ENCODE data around the gene ANKRD35. TPM values are rescaled to one million over a fixed set of nuclear protein-coding genes. Genes with fewer than 3 reads are reported as not detected.
A peak's percentile ranks its signal among the peaks of the same experiment; 100 is the strongest.

The ANKRD35 gene
- polyA plus RNA-seq, 3 donors, result 0.40 to 1.5 (median 1.3) TPM

GRCh38 chr1:145855426-145855948 is 30.2 kb downstream of the ANKRD35 start:
- WGBS (ENCODE audit: insufficient coverage), result 97% methylated on average over 5 of the region's 7 CpGs

More at GRCh38 chr1:145855426-145855948, 30.2 kb downstream of the ANKRD35 start:
- Mint-ChIP-seq H3K4me1 (peaks cover 14% of the 10 kb centered on the region), H3K9me3 (peaks cover 0 to 1% (median 0%) of the 10 kb centered on the region in 7 donors), H3K36me3 (peaks cover 54 to 64% of the 10 kb centered on the region in 2 donors), H3K27me3 (ENCODE audit: low read depth in 3 of 3) (no peaks in the 10 kb centered on the region), H3K4me3 (no peak overlapping the region), H3K27ac (peak overlapping the region in 1 of 7 donors; percentile 0)
- Histone ChIP-seq H3K4me2 (replicated peaks; ENCODE audit: extremely low read depth, low read length, poor library complexity, severe bottlenecking) (no peak overlapping the region), H3K4me1 (ENCODE audit: control insufficient read depth in 1 of 2, insufficient read depth in 2 of 2, low read length in 2 of 2) (peaks cover 13 to 18% of the 10 kb centered on the region in 2 donors), H4K20me1 (ENCODE audit: insufficient read depth, low read length) (no peaks in the 10 kb centered on the region), H3K9ac (ENCODE audit: insufficient read depth, low read length, poor library complexity, severe bottlenecking) (no peak overlapping the region), H3K4me3 (replicated peaks in 1 of 3; ENCODE audit: low read depth in 2 of 3, low read length in 3 of 3) (no peak overlapping the region), H2AFZ (ENCODE audit: insufficient read depth, low read depth, low read length, poor library complexity, severe bottlenecking) (no peak overlapping the region), H3K27me3 (ENCODE audit: control insufficient read depth in 2 of 2, insufficient read depth in 2 of 2, low read length in 2 of 2) (no peaks in the 10 kb centered on the region), H3K9me3 (replicated peaks in 1 of 2; ENCODE audit: control insufficient read depth in 1 of 2, insufficient read depth in 1 of 2, low read length in 2 of 2) (no peaks in the 10 kb centered on the region), H3K27ac (ENCODE audit: low read depth in 1 of 2, low read length in 2 of 2) (no peak overlapping the region), H3K36me3 (replicated peaks in 1 of 2; ENCODE audit: control insufficient read depth in 1 of 2, insufficient read depth in 2 of 2, low read length in 2 of 2) (peaks cover 33 to 65% of the 10 kb centered on the region in 2 donors), H3K79me2 (ENCODE audit: insufficient read depth, low read length) (peaks cover 7% of the 10 kb centered on the region)
- no peak for DNase-seq
- intact Hi-C loops (cut with micrococcal nuclease), result loop anchor here in 1 of 2 donors (5.0 kb wide), 1 partner anchor 62 kb away; the partner anchor contains the start of gene PEX11B
- TF ChIP-seq CTCF (IDR thresholded peaks at IDR 0.05), result peak; percentile 10
